ENCODE data around the gene GRM4. TPM values are rescaled to one million over a fixed set of nuclear protein-coding genes. Genes with fewer than 3 reads are reported as not detected.

The GRM4 gene
- total RNA-seq, 2 donors from 2014 or later: not detected

- no peak for ATAC-seq
- intact Hi-C loops (cut with DNase I, micrococcal nuclease): no loop called here
- no peak for DNase-seq
Observed at GRCh38 chr6:34098045-34098936, 47.6 kb downstream of the GRM4 start.

- intact Hi-C loops (cut with DNase I, micrococcal nuclease): no loop called here
- no peak for ATAC-seq
- DNase-seq: no peak
Observed at GRCh38 chr6:34096814-34097213, 49.1 kb downstream of the GRM4 start.

- intact Hi-C loops (cut with DNase I, micrococcal nuclease): no loop called here
- DNase-seq (no peak), ATAC-seq (no peak)
Observed at GRCh38 chr6:34096193-34096592, 49.7 kb downstream of the GRM4 start.

- ATAC-seq: no peak
- no peak for DNase-seq
- intact Hi-C loops (cut with DNase I, micrococcal nuclease): no loop called here
Observed at GRCh38 chr6:34095741-34096140, 50.1 kb downstream of the GRM4 start.

GRCh38 chr6:34095136-34095505, 50.8 kb downstream of the GRM4 start:
- DNase-seq (no peak), ATAC-seq (no peak)
- intact Hi-C loops (cut with DNase I, micrococcal nuclease): no loop called here

GRCh38 chr6:34094474-34095135, 51.3 kb downstream of the GRM4 start:
- intact Hi-C loops (cut with DNase I, micrococcal nuclease): no loop called here
- no peak for ATAC-seq
- DNase-seq: no peak

GRCh38 chr6:34093854-34094430, 51.9 kb downstream of the GRM4 start:
- intact Hi-C loops (cut with DNase I, micrococcal nuclease): no loop called here
- ATAC-seq: no peak
- DNase-seq: no peak

GRCh38 chr6:34093206-34093605, 52.7 kb downstream of the GRM4 start:
- ATAC-seq: no peak
- intact Hi-C loops (cut with DNase I, micrococcal nuclease): no loop called here
- no peak for DNase-seq

- intact Hi-C loops (cut with DNase I, micrococcal nuclease): no loop called here
- no peak for ATAC-seq
- DNase-seq: no peak
Observed at GRCh38 chr6:34092631-34093030, 53.3 kb downstream of the GRM4 start.

GRCh38 chr6:34090935-34091334, 55.0 kb downstream of the GRM4 start:
- ATAC-seq (no peak), DNase-seq (no peak)
- intact Hi-C loops (cut with DNase I, micrococcal nuclease): no loop called here

- ATAC-seq: no peak
- intact Hi-C loops (cut with DNase I, micrococcal nuclease): no loop called here
- no peak for DNase-seq
Observed at GRCh38 chr6:34090529-34090928, 55.4 kb downstream of the GRM4 start.

GRCh38 chr6:34086558-34086957, 59.3 kb downstream of the GRM4 start:
- no peak for DNase-seq

GRCh38 chr6:34085453-34086170, 60.3 kb downstream of the GRM4 start:
- ATAC-seq: no peak
- intact Hi-C loops (cut with DNase I, micrococcal nuclease): no loop called here
- DNase-seq: no peak

More at GRCh38 chr6:34086558-34086957, 59.3 kb downstream of the GRM4 start:
- intact Hi-C loops (cut with DNase I, micrococcal nuclease): no loop called here
- ATAC-seq: no peak

- intact Hi-C loops (cut with DNase I, micrococcal nuclease): no loop called here
- DNase-seq (no peak), ATAC-seq (no peak)
Observed at GRCh38 chr6:34084591-34085290, 61.1 kb downstream of the GRM4 start.

GRCh38 chr6:34082864-34083626, 62.8 kb downstream of the GRM4 start:
- no peak for ATAC-seq
- intact Hi-C loops (cut with DNase I, micrococcal nuclease): no loop called here

GRCh38 chr6:34082348-34082747, 63.5 kb downstream of the GRM4 start:
- intact Hi-C loops (cut with DNase I, micrococcal nuclease): no loop called here
- DNase-seq: no peak

More at GRCh38 chr6:34082864-34083626, 62.8 kb downstream of the GRM4 start:
- no peak for DNase-seq

GRCh38 chr6:34080357-34080756, 65.5 kb downstream of the GRM4 start:
- DNase-seq (no peak), ATAC-seq (no peak)
- intact Hi-C loops (cut with DNase I, micrococcal nuclease): no loop called here

More at GRCh38 chr6:34082348-34082747, 63.5 kb downstream of the GRM4 start:
- no peak for ATAC-seq

- intact Hi-C loops (cut with DNase I, micrococcal nuclease): no loop called here
- ATAC-seq: no peak
- DNase-seq: no peak
Observed at GRCh38 chr6:34079899-34080298, 66.0 kb downstream of the GRM4 start.

All from left colon (tissue), 2 donors.